HEK293 (cell line): ENCODE data around the gene NSD1.

Experiments used
- CTCF ChIA-PET: fragments of 350-600 bp; formaldehyde crosslinking; extraction: SDS; loops from one replicate; lab custom pipeline; 2021; ENCODE audit warnings: antibody characterized with exemption; lab: Yijun Ruan, JAX
- POLR2A ChIA-PET: fragments of 300-600 bp; formaldehyde crosslinking; extraction: SDS; loops from one replicate; lab custom pipeline; 2020; ENCODE audit warnings: antibody characterized with exemption, inconsistent platforms; lab: Yijun Ruan, JAX
- H3K27ac ChIP-seq: fragments of 200-500 bp; sonication (Bioruptor generic); 2 replicates; pipeline ENCODE4 v1.5.1; 2014; ENCODE audit warnings: low read depth, low read length, control low read depth, inconsistent platforms; ENCODE audit errors: extremely low read depth
- H3K36me3 ChIP-seq, 2 experiments: fragments of 200-500 bp in 1 of 2; sonication (Bioruptor generic) in 1 of 2; 1 replicate in 1 of 2; 2 replicates in 1 of 2; pipeline ENCODE4 v1.5.1; 2014 to 2017; ENCODE audit warnings: inconsistent platforms in 2 of 2, low read length in 2 of 2; ENCODE audit not compliant: control insufficient read depth in 2 of 2, insufficient read depth in 1 of 2
- H3K4me1 ChIP-seq: fragments of 200-500 bp; sonication (Bioruptor generic); 2 replicates; pipeline ENCODE4 v1.5.1; 2014; ENCODE audit warnings: mild to moderate bottlenecking, low read length, inconsistent platforms; ENCODE audit not compliant: control insufficient read depth, insufficient read depth
- H3K4me3 ChIP-seq: 2 replicates; pipeline ENCODE4 v1.5.1; 2011; ENCODE audit warnings: low read depth, mild to moderate bottlenecking, control low read depth, low read length, moderate library complexity
- H3K9me3 ChIP-seq: fragments of 200-500 bp; sonication (Bioruptor generic); 2 replicates; pipeline ENCODE4 v1.5.1; 2014; ENCODE audit warnings: low read depth, low read length, inconsistent platforms; ENCODE audit not compliant: control insufficient read depth, insufficient read depth
- AEBP2 ChIP-seq: fragments of 450-650 bp; formaldehyde crosslinking; IDR thresholded peaks from 2 replicates; pipeline ENCODE4 v1.5.1; 2016; ENCODE audit warnings: missing biosample characterization, missing genetic modification characterization, borderline replicate concordance
- GLI2 ChIP-seq: fragments of 450-650 bp; formaldehyde crosslinking; IDR thresholded peaks from 2 replicates; pipeline ENCODE4; 2017; ENCODE audit warnings: missing biosample characterization, missing genetic modification characterization, low read depth, borderline replicate concordance
- KLF16 ChIP-seq: fragments of 450-650 bp; formaldehyde crosslinking; IDR thresholded peaks from 2 replicates; pipeline ENCODE4 v1.5.1; 2017; ENCODE audit warnings: missing biosample characterization, missing genetic modification characterization
- KLF17 ChIP-seq: fragments of 450-650 bp; formaldehyde crosslinking; IDR thresholded peaks from 2 replicates; pipeline ENCODE4 v1.5.1; 2016; ENCODE audit warnings: missing biosample characterization, missing genetic modification characterization
- KLF8 ChIP-seq: fragments of 450-650 bp; formaldehyde crosslinking; IDR thresholded peaks from 2 replicates; pipeline ENCODE4 v1.5.1; 2016; ENCODE audit warnings: missing biosample characterization, missing genetic modification characterization
- MYNN ChIP-seq: fragments of 450-650 bp; formaldehyde crosslinking; IDR thresholded peaks from 2 replicates; pipeline ENCODE4 v1.5.1; 2016; ENCODE audit warnings: missing biosample characterization, missing genetic modification characterization, borderline replicate concordance
- OVOL3 ChIP-seq: fragments of 450-650 bp; formaldehyde crosslinking; IDR thresholded peaks from 2 replicates; pipeline ENCODE4 v1.5.1; 2016; ENCODE audit warnings: missing biosample characterization, missing genetic modification characterization
- PRDM1 ChIP-seq: fragments of 450-650 bp; formaldehyde crosslinking; IDR thresholded peaks from 2 replicates; pipeline ENCODE4; 2016; ENCODE audit warnings: missing biosample characterization, missing genetic modification characterization
- TCF7L2 ChIP-seq: IDR thresholded peaks from 2 replicates; pipeline ENCODE4 v1.6.1; 2011; ENCODE audit warnings: low read depth, mild to moderate bottlenecking, inconsistent platforms, low read length, moderate library complexity, borderline replicate concordance
- ZEB2 ChIP-seq: fragments of 450-650 bp; formaldehyde crosslinking; IDR thresholded peaks from 2 replicates; pipeline ENCODE4 v1.5.1; 2016; ENCODE audit warnings: missing biosample characterization, missing genetic modification characterization
- ZNF10 ChIP-seq: fragments of 450-650 bp; formaldehyde crosslinking; IDR thresholded peaks from 2 replicates; pipeline ENCODE4 v1.5.1; 2017; ENCODE audit warnings: missing biosample characterization, missing genetic modification characterization
- ZNF133 ChIP-seq: fragments of 450-650 bp; formaldehyde crosslinking; IDR thresholded peaks from 2 replicates; pipeline ENCODE4 v1.5.1; 2016; ENCODE audit warnings: missing biosample characterization, missing genetic modification characterization
- ZNF148 ChIP-seq: fragments of 450-650 bp; formaldehyde crosslinking; IDR thresholded peaks from 2 replicates; pipeline ENCODE4 v1.5.0; 2017; ENCODE audit warnings: missing biosample characterization, missing genetic modification characterization, borderline replicate concordance
- ZNF184 ChIP-seq: fragments of 450-650 bp; IDR thresholded peaks from 2 replicates; pipeline ENCODE4 v1.5.1; 2018; ENCODE audit warnings: missing biosample characterization, mild to moderate bottlenecking, missing genetic modification characterization
- ZNF202 ChIP-seq: fragments of 450-650 bp; formaldehyde crosslinking; IDR thresholded peaks from 2 replicates; pipeline ENCODE4 v1.5.1; 2016; ENCODE audit warnings: missing biosample characterization, missing genetic modification characterization, borderline replicate concordance
- ZNF23 ChIP-seq: fragments of 450-650 bp; formaldehyde crosslinking; IDR thresholded peaks from 2 replicates; pipeline ENCODE4 v1.5.1; 2016; ENCODE audit warnings: missing biosample characterization, missing genetic modification characterization, borderline replicate concordance
- ZNF302 ChIP-seq: fragments of 450-650 bp; formaldehyde crosslinking; IDR thresholded peaks from 2 replicates; pipeline ENCODE4 v1.5.1; 2016; ENCODE audit warnings: missing biosample characterization, missing genetic modification characterization, low read depth
- ZNF350 ChIP-seq: fragments of 450-650 bp; formaldehyde crosslinking; IDR thresholded peaks from 2 replicates; pipeline ENCODE4 v1.5.0; 2017; ENCODE audit warnings: missing biosample characterization, mild to moderate bottlenecking, missing genetic modification characterization
- ZNF362 ChIP-seq: fragments of 450-650 bp; formaldehyde crosslinking; IDR thresholded peaks from 2 replicates; pipeline ENCODE4 v1.5.1; 2016; ENCODE audit warnings: missing biosample characterization, missing genetic modification characterization
- ZNF398 ChIP-seq: fragments of 450-650 bp; formaldehyde crosslinking; IDR thresholded peaks from 2 replicates; pipeline ENCODE4 v1.5.1; 2017; ENCODE audit warnings: missing biosample characterization, missing genetic modification characterization
- ZNF596 ChIP-seq: fragments of 450-650 bp; IDR thresholded peaks from 2 replicates; pipeline ENCODE4 v1.5.0; 2018; ENCODE audit warnings: missing biosample characterization, mild to moderate bottlenecking, missing genetic modification characterization, moderate library complexity
- ZNF610 ChIP-seq: fragments of 450-650 bp; formaldehyde crosslinking; IDR thresholded peaks from 2 replicates; pipeline ENCODE4 v1.5.1; 2016; ENCODE audit warnings: missing biosample characterization, missing genetic modification characterization, borderline replicate concordance
- ZNF658 ChIP-seq: fragments of 450-650 bp; formaldehyde crosslinking; IDR thresholded peaks from 2 replicates; pipeline ENCODE4; 2016; ENCODE audit warnings: missing biosample characterization, missing genetic modification characterization
- ZNF664 ChIP-seq: fragments of 450-650 bp; formaldehyde crosslinking; IDR thresholded peaks from 2 replicates; pipeline ENCODE4 v1.5.1; 2016; ENCODE audit warnings: missing biosample characterization, missing genetic modification characterization
- ZNF76 ChIP-seq: fragments of 450-650 bp; formaldehyde crosslinking; IDR thresholded peaks from 2 replicates; pipeline ENCODE4; 2016; ENCODE audit warnings: low read depth, missing biosample characterization, missing genetic modification characterization, borderline replicate concordance
- ZNF792 ChIP-seq: fragments of 450-650 bp; formaldehyde crosslinking; IDR thresholded peaks from 2 replicates; pipeline ENCODE4 v1.5.1; 2016; ENCODE audit warnings: missing biosample characterization, missing genetic modification characterization
- ZXDB ChIP-seq: fragments of 450-650 bp; formaldehyde crosslinking; IDR thresholded peaks from 2 replicates; pipeline ENCODE4 v1.5.1; 2016; ENCODE audit warnings: missing biosample characterization, missing genetic modification characterization

The NSD1 gene

GRCh38 chr5:177264178-177264577 is 130.6 kb downstream of the NSD1 start:
- H3K4me3 ChIP-seq, result no peak overlapping the region
- POLR2A ChIA-PET, result interaction anchor here (0.6 to 1.0 kb wide), 2 partner anchors 9 to 17 kb away, joined by 3 read pairs; no protein-coding TSS in a partner anchor
- H3K4me1 ChIP-seq, result no peaks in the 10 kb centered on the region
- no peaks in the 10 kb centered on the region for H3K9me3 ChIP-seq
- TF ChIP-seq ZNF133 (tag by site-specific recombination) (no peak), ZNF792 (tag by site-specific recombination) (no peak), ZEB2 (tag by site-specific recombination) (no peak), AEBP2 (tag by site-specific recombination) (no peak), TCF7L2 (no peak), ZNF76 (no peak), ZNF10 (tag by site-specific recombination) (no peak), ZNF202 (tag by site-specific recombination) (no peak), ZXDB (tag by site-specific recombination) (no peak), ZNF658 (no peak), MYNN (no peak), ZNF350 (no peak), OVOL3 (tag by site-specific recombination) (no peak), ZNF184 (tag by site-specific recombination) (no peak)
- H3K27ac ChIP-seq, result no peak overlapping the region
- CTCF ChIA-PET, result interaction anchor here (0.6 to 0.9 kb wide), 4 partner anchors 9 to 190 kb away, joined by 3 to 6 read pairs (median 4); no protein-coding TSS in a partner anchor
- H3K36me3 ChIP-seq, result peaks cover 47 to 91% of the 10 kb centered on the region in 2 experiments

GRCh38 chr5:177265395-177265794 is 131.8 kb downstream of the NSD1 start:
- TF ChIP-seq KLF8 (tag by site-specific recombination) (no peak), ZNF664 (tag by site-specific recombination) (no peak), ZNF148 (tag by site-specific recombination) (no peak), ZNF792 (tag by site-specific recombination) (no peak), ZXDB (tag by site-specific recombination) (no peak), KLF17 (tag by site-specific recombination) (no peak), ZNF302 (tag by site-specific recombination) (no peak), GLI2 (tag by site-specific recombination) (no peak), PRDM1 (tag by site-specific recombination) (no peak), KLF16 (tag by site-specific recombination) (no peak), ZNF610 (tag by site-specific recombination) (no peak), ZNF596 (tag by site-specific recombination) (no peak), ZNF398 (no peak), ZNF23 (tag by site-specific recombination) (no peak), ZNF362 (no peak)
- CTCF ChIA-PET, result interaction anchor here (1.1 kb wide), 1 partner anchor 150 kb away, joined by 3 read pairs; no protein-coding TSS in a partner anchor
- POLR2A ChIA-PET, result no interaction called here

More at GRCh38 chr5:177265395-177265794, 131.8 kb downstream of the NSD1 start:
- Histone ChIP-seq H3K4me1 (no peaks in the 10 kb centered on the region), H3K36me3 (peaks cover 51 to 91% of the 10 kb centered on the region in 2 experiments), H3K4me3 (no peak overlapping the region), H3K27ac (no peak overlapping the region), H3K9me3 (no peaks in the 10 kb centered on the region)
